GM21423 (cell line): Measurements from ENCODE around the gene ATF7IP2.

Experiments used
- ATAC-seq: cut with Tn5 transposase; IDR thresholded peaks from one replicate; pipeline ENCODE4 v1.9.1; 2021; ENCODE audit warnings: mild to moderate bottlenecking, moderate library complexity; ENCODE audit not compliant: unreplicated experiment

Gene ATF7IP2

DNA sequence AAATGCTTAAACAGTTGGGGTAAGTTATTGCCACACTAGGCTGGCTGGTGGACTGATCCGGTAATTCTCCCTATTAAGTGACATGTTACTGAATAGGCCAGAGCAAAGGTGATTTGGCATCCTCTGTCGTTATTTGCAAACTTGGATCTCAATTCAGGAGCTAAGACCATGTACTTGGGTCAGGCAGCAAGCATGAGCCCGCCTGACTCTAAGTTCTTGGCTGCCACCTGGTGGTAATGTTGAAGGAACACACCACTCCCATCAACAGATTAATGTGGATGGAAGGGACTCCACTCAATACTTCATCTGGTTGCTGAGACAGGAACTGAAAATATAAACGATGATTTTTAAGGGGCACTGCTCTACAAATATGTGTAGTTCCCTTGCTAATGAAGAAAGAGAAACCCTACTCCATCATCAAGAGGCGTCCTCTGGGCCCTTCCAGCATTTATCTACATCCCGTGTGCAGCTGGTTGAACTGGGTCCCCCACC, 123.7 kb downstream of the ATF7IP2 start:
- peak; percentile 84 for ATAC-seq

DNA sequence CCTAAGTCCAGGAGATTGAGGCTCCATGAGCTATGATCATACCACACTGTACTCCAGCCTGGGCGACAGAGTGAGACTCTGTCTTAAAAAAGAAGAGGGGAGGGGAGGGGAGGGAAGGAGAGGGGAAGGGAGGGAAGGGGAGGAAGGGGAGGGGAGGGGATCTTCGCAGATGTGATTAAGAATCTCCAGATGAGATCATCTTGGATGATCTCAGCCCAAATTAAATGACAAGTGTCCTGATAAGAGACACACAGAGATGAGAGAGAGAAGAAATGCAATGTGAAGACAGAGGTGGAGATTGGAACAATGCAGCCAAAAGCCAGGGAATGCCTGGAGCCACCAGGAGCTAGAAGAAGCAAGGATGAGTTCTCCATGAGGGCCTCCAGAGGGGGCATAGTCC, 124.4 kb downstream of the ATF7IP2 start:
- no peak for ATAC-seq

DNA sequence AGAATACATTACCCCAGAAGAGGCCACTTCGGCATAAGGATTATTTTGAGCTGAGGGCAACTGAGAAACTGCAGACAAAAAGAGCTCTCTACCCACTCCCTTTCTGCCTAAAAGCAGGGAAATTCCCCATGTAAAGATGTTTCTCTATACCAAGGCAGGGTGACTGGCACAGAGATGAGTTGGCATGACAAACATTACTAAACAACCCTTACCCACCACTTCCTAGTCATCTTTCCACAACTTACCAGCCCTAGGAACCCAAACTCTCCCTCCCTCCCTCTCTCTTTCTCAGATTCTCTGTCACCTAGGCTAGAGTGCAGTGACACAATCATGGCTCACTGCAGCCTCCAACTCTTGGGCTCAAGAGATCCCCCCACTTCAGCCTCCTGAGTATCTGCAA, 126.0 kb downstream of the ATF7IP2 start:
- ATAC-seq: no peak

DNA sequence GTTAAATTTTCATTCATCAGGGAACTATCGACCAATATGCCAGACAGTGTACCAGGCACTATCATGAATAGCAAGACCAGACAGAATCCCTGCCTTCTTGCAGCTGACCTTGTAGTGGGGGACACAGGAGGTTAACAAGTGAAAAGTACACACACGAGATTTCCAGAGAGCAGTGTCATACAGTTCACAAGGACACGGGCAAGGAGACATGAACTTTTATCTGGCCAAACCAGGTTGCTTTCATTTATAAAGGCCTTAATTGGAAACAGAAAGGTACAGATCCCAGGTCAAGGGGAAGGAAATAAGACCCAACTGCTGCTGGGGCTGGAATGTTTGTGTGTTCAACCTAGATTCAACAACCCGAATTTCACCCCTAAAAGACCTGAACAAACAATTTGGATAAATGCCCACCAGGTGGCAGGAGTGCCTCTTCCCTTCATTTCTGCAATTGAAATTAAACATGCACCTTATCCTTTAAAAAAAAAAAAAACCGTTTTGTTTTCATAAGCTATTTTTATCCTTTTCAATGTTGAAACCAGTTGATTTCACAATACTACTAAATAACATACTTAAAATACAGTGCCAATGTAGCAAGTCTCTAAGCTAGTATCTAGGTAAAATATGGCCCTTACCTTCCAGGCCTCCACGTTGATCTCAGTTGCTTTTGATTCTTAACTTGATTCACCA, 128.7 kb downstream of the ATF7IP2 start:
- no peak for ATAC-seq

DNA sequence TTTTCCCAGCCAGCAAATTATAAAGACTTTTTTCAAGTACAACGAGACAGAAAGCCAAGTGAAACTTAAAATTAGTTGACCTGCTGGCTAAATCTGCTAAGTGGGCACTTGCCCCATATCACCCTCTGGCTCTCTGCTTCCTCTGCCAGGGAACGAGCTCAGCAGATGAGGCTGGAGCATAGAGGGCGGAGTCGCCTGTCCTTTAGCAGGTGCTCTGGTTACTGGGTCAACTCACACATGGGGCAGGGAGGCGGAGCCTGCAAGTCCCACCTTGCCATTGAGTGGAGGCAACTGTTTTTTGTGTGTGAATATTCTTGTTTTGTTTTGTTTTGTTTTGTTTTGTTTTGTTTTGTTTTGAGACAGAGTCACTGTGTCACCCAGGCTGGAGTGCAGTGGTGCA, 132.0 kb downstream of the ATF7IP2 start:
- ATAC-seq: no peak

DNA sequence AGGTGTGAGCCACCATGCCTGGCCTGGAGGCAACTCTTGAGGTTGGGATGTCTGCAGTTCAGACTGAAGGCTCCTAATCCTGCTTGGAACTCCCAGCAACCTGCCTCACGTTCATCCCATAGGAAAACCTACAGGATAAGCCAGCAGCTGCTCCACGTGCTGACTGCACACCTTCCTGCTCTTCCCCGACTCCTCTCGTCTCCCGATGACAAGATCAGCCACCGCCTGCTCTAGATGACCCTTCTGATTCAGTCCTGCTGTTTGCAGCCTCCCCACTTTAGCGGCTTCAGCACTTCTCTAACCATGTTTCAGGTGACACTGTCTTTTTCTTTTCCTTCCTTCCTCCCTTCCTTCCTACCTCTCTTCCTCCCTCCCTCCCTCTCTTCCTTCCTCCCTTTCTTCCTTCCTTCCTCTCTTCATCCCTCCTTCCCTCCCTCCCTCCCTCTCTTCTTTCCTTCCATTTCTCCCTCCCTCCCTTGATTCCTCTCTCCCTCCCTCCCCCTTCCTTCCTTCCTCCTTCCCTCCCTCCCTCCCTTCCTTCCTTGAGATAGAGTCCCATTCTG, 132.7 kb downstream of the ATF7IP2 start:
- ATAC-seq: no peak

DNA sequence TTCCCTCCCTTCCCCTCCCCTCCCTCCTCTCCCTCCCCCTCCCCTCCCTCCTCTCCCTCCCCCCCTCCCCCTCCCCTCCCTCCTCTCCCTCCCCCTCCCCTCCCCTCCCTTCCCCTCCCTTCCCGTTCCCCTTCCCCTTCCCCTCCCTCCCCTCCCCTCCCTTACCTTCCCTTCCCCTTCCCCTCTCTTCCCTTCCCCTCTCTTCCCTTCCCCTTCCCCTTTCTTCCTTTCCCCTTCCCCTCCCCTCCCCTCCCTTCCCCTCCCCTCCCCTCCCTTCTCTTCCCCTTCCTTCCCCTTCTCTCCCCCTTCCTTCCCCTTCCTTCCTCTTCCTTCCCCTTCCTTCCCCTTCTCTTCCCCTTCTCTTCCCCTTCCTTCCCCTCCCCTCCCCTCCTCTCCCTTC, 133.4 kb downstream of the ATF7IP2 start:
- ATAC-seq: no peak

DNA sequence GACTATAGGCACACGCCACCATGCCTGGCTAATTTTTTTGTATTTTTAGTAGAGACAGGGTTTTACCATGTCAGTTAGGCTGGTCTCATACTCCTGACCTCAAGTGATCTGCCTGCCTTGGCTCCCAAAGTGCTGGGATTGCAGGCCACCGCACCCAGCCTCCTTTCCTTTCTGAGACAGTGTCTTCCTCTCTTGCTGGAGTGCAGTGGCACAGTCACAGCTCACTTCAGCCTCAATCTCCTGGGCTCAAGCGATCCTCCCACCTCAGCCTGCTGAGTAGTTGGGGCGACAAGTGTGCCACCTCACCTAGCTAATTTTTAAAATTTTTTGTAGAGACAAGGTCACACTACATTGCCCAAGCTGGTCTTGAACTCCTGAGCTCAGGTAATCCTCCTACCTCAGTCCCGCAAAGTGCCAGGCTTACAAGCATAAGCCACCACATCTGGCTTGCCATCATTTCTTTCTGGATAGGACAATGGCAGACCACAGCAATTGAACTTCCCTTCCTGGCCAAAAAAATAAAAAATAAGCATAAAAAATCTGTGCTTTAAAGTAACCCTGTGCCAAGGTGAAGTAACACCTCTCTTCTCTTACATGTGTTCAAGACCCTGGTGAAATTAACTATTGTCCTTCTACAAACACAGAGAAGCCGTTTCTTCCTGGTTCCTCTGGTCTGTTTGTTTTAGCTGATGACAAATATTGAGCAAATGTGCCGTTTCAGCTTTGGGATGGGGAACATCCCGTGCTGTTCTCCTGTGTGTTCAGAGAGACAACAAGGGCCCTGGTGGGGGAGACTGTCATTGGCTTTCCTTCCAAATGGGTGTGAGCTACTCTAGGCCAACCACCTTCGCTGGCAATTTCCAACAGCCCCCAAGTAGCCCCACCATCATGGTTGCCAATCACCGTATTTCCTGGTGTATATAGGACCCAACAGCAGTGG, 134.3 kb downstream of the ATF7IP2 start:
- ATAC-seq: no peak

DNA sequence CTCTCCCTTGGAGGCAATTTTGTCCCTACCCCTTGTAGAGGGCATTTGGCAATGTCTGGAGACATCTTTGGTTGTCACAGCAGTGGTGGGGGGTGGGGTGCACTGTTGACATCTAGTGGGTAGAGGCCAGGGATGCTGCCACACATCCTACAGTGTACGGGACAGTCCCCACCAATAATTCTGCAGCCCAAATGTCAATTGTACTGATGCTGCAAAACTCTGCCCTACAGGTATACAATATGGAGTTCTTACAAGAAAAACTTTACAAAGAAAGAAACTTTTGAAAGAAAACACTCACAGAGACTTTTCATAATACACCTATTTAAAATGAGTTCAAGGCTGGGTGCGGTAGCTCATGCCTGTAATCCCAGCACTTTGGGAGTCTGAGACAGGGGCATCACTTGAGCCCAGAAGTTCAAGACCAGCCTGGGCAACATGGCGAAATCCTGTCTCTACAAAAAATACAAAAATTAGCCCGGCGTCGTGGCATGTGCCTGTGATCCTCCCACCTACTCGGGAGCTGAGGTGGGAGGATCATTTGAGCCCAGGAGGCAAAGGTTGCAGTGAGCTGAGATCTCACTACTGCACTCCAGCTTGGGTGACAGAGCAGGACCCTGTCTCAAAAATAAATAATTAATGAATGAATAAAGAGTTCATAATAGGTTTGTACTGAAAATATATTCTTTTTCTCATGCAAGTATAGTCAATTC, 135.2 kb downstream of the ATF7IP2 start:
- ATAC-seq: no peak

DNA sequence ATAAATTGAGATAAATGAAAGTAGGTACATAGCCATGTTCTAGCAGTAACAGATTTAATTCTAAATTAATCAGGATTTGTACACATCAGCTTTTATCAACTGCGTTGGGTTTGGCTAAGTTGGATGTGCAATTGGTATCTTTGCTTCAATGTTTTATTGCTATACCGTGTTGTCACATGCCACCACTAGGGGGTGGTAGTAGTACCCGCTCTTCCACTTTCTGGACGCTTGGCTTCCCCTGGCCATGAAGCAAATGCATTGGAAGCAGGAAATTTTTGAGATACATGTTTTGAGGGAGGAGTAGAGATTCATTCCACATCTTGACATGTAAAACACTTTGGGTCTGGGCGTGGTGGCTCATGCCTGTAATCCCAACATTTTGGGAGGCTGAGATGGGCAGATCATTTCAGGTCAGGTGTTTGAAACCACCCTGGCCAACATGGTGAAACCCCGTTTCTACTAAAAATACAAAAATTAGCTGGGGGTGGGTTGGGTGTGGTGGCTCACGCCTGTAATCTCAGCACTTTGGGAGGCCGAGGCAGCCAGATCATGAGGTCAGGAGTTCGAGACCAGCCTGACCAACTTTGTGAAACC, 135.9 kb downstream of the ATF7IP2 start:
- ATAC-seq: no peak

DNA sequence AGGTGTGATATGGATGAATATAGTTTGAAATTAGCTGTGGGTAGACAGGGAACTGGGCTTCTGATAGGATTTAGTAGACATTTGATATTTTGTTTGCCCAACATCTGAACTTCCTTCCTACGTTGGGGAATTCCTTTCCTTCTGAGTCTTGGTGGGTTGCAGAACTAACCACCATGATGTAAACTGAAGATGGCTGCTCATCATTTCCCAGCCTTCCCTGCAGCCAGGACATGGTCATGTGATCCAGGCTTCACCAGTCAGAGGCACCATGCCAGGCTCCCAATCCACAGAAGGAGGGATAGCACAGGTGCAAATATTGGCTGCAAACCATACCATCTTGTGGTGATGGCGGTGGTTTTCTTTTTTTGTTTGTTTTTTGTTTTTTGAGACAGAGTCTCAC, 137.1 kb downstream of the ATF7IP2 start:
- ATAC-seq: no peak

DNA sequence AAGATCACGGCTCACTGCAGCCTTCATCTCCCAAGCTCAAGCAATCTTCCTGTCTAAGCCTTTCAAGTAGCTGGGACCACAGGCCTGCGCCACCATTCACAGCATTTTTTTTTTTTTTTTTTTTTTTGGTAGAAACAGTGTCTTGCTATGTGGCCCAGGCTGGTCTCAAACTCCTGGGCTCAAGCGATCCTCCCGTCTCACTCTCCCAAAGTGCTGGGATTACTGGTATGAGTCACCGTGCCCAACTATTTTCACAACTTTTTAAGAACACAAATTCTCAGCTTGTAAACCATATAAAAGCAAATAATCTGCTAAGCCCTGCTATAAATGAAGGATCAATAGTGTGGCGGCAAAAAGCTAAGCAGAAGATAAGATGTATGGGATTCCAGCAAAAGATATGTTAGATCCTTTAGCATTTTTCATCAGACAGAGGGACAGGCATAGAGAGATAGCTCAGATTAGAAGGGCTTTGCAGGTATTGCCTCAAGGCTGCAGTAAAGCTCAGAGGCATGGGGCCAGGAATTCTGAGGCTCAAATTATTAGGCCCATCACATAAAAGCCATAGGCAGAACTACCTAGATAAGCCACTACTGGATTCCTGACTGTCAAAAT, 139.5 kb downstream of the ATF7IP2 start:
- ATAC-seq: no peak

DNA sequence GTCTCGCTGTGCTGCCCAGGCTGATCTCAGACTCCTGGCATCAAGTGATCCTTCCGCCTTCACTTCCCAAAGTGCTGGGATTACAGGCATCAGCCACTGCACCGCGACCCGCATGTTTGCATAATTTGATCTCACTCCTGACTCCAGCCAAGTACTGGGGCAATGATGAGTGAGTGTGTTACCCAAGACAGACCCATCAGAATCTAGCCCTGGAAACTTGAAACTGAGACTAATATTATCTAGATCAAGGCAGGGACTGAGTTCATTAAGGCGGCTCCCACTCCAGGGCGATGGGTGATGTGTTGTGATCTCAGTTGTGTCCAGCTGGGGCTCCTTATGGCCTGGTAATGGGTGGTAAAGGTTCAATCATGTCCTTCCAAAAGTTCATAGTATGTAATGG, 141.1 kb downstream of the ATF7IP2 start:
- ATAC-seq: no peak

DNA sequence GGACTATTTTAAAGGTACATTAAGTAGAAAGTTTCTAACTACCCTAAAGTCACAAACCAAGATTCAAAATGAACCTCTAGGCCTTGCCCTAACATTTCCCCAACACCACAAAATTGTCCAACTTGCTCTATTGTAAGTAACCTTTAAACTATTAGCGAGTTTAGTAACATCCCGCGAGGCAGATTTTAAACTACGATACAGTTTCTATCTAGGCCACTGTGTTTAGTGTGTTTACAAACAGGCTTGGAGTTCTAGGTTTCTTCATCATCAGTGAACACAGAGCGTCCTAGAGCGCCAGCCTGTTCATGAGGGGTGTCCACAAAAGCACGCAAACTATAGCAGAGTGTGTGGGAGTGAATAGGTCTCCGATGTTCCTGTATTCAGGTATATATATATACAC, 142.8 kb downstream of the ATF7IP2 start:
- no peak for ATAC-seq

DNA sequence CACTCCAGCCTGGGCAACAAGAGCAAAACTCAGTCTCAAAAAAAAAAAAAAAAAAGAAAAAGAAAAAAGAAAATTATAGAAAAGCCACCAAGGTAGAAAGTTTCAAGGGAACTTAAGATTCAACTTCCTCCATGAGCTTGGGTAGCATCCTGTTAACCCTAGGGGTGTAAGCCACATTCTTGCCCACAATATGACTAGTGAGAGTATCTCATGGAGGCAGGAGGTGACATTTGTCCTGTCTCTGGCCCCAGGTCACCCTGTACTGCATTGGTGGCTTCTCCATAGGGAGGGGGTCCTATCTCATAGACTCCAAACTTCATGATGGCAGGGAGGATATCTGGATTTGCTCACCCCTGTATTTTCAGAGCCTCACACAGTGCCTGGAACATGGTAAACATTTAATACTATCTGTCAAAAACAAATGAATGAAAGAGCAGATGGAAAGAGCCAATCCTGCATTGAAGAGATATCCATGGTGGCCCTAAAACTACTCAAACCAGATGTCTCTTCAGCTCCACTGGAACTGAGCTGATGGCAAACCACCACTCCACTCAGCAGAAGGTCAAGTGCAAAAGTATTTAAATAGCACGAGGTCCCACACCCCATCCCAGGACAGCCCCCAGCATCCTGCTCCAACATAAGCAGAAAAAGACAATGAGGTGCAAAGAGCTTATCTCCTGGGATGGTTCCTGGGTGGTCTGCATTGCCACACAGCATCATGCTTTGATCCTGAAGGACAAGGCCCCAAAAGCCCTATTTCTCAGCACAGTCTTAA, 144.2 kb downstream of the ATF7IP2 start:
- ATAC-seq: no peak

DNA sequence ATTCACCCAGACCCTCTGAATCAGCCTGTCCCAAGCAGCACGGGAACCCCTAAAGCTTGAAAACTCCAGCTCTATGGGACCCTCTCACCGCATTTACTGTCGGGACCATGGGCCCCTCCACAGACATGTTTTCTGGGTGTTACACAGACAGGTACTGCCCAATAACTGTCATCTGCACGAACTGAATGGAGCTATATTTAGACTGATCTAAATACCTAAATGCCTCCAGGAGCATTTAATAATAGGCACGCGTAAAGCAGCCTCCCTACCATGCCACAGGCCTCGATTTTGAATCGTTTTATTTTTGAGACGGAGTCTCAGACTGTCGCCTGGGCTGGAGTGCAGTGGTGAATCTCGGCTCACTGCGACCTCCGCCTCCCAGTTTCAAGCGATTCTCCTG, 144.8 kb downstream of the ATF7IP2 start:
- ATAC-seq: no peak

DNA sequence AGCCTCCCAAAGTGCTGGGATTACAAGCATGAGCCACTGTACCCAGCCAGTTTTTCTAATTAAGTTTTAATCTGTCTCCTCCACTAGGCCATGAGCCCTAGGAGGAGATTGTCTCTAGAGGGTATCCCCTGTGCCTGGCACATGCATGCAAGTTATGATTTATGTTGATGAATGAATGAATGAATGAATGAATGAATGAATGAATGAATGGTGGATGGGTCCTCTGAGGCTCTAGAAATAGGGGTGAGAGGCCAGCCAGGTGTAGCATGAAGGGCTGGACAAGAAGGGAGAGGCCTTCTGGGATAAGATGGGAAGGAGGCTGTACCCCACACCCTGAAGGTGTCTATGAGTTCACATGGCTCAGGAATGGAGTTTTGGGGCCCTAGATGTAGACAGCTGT, 145.7 kb downstream of the ATF7IP2 start:
- ATAC-seq: no peak
